GM12878 (cell line): Measurements from ENCODE around the gene ST3GAL5.

ENCODE experiments used
- CREB1 ChIP-seq: IDR thresholded peaks from 2 replicates; pipeline ENCODE4 v1.6.1; 2012; ENCODE audit warnings: low read depth, mild to moderate bottlenecking, inconsistent platforms
- CTCF ChIP-seq, 3 experiments: IDR thresholded peaks in 2 of 3; conservative IDR thresholded peaks in 1 of 3; 2 replicates each; pipeline ENCODE4 v1.5.1; 2011; ENCODE audit warnings: low read depth in 3 of 3, low read length in 3 of 3, mild to moderate bottlenecking in 3 of 3, control low read depth in 2 of 3, moderate library complexity in 2 of 3, inconsistent platforms in 1 of 3, mixed read lengths in 1 of 3; ENCODE audit not compliant: control insufficient read depth in 2 of 3, insufficient read depth in 1 of 3; ENCODE audit errors: extremely low read depth in 1 of 3
- EZH2 ChIP-seq: IDR thresholded peaks from 2 replicates; pipeline ENCODE4 v1.6.1; 2012; ENCODE audit warnings: low read depth, mild to moderate bottlenecking, control low read depth, inconsistent platforms, low read length, borderline replicate concordance; ENCODE audit not compliant: control insufficient read depth
- IRF3 ChIP-seq: fragments of 450-650 bp; IDR thresholded peaks from 2 replicates; pipeline ENCODE4 v1.6.1; 2014; ENCODE audit warnings: mild to moderate bottlenecking
- JUND ChIP-seq: IDR thresholded peaks from 2 replicates; pipeline ENCODE4 v1.6.1; 2012; ENCODE audit warnings: low read depth, mild to moderate bottlenecking, low read length, improper control_type of control experiment, moderate library complexity
- MTA2 ChIP-seq: fragments of 450-650 bp; IDR thresholded peaks from 2 replicates; pipeline ENCODE4 v1.6.1; 2016; ENCODE audit warnings: low read depth, mild to moderate bottlenecking, moderate library complexity
- MTA3 ChIP-seq: IDR thresholded peaks from 2 replicates; pipeline ENCODE4 v1.6.1; 2012; ENCODE audit warnings: low read length, inconsistent platforms, borderline replicate concordance
- PBX3 ChIP-seq: IDR thresholded peaks from 2 replicates; pipeline ENCODE4 v1.6.1; 2011; ENCODE audit warnings: mild to moderate bottlenecking, low read depth, low read length, moderate library complexity; ENCODE audit not compliant: insufficient replicate concordance
- POLR2AphosphoS5 ChIP-seq: IDR thresholded peaks from 2 replicates; pipeline ENCODE4 v1.6.1; 2011; ENCODE audit warnings: mild to moderate bottlenecking, low read length, inconsistent platforms
- RCOR1 ChIP-seq: conservative IDR thresholded peaks from 2 replicates; pipeline ENCODE4 v1.6.1; 2012; ENCODE audit warnings: low read depth, low read length, improper control_type of control experiment
- RFX5 ChIP-seq: IDR thresholded peaks from 2 replicates; pipeline ENCODE4 v1.6.1; 2011; ENCODE audit warnings: low read depth, low read length, improper control_type of control experiment
- SIX5 ChIP-seq: IDR thresholded peaks from 2 replicates; pipeline ENCODE4 v1.6.1; 2011; ENCODE audit warnings: mild to moderate bottlenecking, low read depth, low read length, moderate library complexity; ENCODE audit not compliant: severe bottlenecking
- TF ChIP-seq, protein P1 (sequence below): fragments of 450-650 bp; formaldehyde crosslinking; IDR thresholded peaks from 2 replicates; pipeline ENCODE4 v1.4.0; 2020; ENCODE audit warnings: mild to moderate bottlenecking, moderate library complexity

- TF ChIP-seq MTA3 (no peak), POLR2AphosphoS5 (no peak), CREB1 (no peak), MTA2 (no peak), SIX5 (no peak), CTCF (IDR thresholded peaks at IDR 0.05 in 2 of 3, conservative IDR thresholded peaks at IDR 0.05 in 1 of 3; ENCODE audit: control insufficient read depth in 2 of 3, extremely low read depth in 1 of 3, insufficient read depth in 1 of 3, low read depth in 3 of 3, low read length in 3 of 3) (no peak), RCOR1 (no peak), PBX3 (no peak), RFX5 (no peak), IRF3 (no peak), JUND (no peak), EZH2 (no peak)
- TF ChIP-seq, protein P1, sequence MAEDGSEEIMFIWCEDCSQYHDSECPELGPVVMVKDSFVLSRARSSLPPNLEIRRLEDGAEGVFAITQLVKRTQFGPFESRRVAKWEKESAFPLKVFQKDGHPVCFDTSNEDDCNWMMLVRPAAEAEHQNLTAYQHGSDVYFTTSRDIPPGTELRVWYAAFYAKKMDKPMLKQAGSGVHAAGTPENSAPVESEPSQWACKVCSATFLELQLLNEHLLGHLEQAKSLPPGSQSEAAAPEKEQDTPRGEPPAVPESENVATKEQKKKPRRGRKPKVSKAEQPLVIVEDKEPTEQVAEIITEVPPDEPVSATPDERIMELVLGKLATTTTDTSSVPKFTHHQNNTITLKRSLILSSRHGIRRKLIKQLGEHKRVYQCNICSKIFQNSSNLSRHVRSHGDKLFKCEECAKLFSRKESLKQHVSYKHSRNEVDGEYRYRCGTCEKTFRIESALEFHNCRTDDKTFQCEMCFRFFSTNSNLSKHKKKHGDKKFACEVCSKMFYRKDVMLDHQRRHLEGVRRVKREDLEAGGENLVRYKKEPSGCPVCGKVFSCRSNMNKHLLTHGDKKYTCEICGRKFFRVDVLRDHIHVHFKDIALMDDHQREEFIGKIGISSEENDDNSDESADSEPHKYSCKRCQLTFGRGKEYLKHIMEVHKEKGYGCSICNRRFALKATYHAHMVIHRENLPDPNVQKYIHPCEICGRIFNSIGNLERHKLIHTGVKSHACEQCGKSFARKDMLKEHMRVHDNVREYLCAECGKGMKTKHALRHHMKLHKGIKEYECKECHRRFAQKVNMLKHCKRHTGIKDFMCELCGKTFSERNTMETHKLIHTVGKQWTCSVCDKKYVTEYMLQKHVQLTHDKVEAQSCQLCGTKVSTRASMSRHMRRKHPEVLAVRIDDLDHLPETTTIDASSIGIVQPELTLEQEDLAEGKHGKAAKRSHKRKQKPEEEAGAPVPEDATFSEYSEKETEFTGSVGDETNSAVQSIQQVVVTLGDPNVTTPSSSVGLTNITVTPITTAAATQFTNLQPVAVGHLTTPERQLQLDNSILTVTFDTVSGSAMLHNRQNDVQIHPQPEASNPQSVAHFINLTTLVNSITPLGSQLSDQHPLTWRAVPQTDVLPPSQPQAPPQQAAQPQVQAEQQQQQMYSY (CRISPR knock-in tag), result no peak
Observed at GRCh38 chr2:85892216-85892944, 3.6 kb upstream of the ST3GAL5 start.
